ENCODE measurements around the gene PDE4B.

DNA sequence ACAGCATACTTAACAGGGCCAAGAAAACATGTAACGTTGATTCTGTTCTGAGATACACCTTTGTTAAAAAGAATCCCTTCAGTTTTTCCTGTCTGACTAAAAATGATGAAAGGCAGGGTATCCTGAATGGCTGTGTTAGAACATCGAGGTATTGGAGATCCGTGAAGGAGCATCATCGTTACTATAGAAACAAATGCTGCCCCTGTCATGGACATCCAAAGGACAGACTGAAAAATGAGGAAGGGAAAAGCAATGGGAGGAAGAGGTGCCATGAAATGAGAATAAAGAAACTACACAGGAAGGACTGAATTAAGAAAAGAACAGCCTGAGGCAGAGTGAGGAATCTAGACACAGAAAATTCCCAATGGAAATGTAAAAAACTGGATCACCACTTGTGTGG lies 257.9 kb downstream of the PDE4B start:
- TF ChIP-seq KDM1A (CRISPR knock-in tag; IDR thresholded peaks at IDR 0.05) (no peak), ZNF121 (CRISPR knock-in tag; IDR thresholded peaks at IDR 0.05) (no peak), SAP130 (CRISPR knock-in tag; IDR thresholded peaks at IDR 0.05; ENCODE audit: low read depth) (no peak), HDAC1 (CRISPR knock-in tag; IDR thresholded peaks at IDR 0.05) (no peak), PAX8 (CRISPR knock-in tag; IDR thresholded peaks at IDR 0.05; ENCODE audit: borderline replicate concordance) (no peak), SRF (IDR thresholded peaks at IDR 0.05; ENCODE audit: low read depth, low read length) (no peak), DNMT3B (CRISPR knock-in tag; conservative IDR thresholded peaks at IDR 0.05) (no peak)
- TF ChIP-seq, protein P1, sequence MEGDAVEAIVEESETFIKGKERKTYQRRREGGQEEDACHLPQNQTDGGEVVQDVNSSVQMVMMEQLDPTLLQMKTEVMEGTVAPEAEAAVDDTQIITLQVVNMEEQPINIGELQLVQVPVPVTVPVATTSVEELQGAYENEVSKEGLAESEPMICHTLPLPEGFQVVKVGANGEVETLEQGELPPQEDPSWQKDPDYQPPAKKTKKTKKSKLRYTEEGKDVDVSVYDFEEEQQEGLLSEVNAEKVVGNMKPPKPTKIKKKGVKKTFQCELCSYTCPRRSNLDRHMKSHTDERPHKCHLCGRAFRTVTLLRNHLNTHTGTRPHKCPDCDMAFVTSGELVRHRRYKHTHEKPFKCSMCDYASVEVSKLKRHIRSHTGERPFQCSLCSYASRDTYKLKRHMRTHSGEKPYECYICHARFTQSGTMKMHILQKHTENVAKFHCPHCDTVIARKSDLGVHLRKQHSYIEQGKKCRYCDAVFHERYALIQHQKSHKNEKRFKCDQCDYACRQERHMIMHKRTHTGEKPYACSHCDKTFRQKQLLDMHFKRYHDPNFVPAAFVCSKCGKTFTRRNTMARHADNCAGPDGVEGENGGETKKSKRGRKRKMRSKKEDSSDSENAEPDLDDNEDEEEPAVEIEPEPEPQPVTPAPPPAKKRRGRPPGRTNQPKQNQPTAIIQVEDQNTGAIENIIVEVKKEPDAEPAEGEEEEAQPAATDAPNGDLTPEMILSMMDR (CRISPR knock-in tag; IDR thresholded peaks at IDR 0.05) = no peak
- TF ChIP-seq, protein P2, sequence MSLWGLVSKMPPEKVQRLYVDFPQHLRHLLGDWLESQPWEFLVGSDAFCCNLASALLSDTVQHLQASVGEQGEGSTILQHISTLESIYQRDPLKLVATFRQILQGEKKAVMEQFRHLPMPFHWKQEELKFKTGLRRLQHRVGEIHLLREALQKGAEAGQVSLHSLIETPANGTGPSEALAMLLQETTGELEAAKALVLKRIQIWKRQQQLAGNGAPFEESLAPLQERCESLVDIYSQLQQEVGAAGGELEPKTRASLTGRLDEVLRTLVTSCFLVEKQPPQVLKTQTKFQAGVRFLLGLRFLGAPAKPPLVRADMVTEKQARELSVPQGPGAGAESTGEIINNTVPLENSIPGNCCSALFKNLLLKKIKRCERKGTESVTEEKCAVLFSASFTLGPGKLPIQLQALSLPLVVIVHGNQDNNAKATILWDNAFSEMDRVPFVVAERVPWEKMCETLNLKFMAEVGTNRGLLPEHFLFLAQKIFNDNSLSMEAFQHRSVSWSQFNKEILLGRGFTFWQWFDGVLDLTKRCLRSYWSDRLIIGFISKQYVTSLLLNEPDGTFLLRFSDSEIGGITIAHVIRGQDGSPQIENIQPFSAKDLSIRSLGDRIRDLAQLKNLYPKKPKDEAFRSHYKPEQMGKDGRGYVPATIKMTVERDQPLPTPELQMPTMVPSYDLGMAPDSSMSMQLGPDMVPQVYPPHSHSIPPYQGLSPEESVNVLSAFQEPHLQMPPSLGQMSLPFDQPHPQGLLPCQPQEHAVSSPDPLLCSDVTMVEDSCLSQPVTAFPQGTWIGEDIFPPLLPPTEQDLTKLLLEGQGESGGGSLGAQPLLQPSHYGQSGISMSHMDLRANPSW (CRISPR knock-in tag; IDR thresholded peaks at IDR 0.05; ENCODE audit: borderline replicate concordance) = no peak
- TF ChIP-seq, protein P3, sequence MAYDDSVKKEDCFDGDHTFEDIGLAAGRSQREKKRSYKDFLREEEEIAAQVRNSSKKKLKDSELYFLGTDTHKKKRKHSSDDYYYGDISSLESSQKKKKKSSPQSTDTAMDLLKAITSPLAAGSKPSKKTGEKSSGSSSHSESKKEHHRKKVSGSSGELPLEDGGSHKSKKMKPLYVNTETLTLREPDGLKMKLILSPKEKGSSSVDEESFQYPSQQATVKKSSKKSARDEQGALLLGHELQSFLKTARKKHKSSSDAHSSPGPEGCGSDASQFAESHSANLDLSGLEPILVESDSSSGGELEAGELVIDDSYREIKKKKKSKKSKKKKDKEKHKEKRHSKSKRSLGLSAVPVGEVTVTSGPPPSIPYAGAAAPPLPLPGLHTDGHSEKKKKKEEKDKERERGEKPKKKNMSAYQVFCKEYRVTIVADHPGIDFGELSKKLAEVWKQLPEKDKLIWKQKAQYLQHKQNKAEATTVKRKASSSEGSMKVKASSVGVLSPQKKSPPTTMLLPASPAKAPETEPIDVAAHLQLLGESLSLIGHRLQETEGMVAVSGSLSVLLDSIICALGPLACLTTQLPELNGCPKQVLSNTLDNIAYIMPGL (CRISPR knock-in tag; IDR thresholded peaks at IDR 0.05; ENCODE audit: borderline replicate concordance in 1 of 2, low read depth in 1 of 2) = no peak
- TF ChIP-seq, protein P4, sequence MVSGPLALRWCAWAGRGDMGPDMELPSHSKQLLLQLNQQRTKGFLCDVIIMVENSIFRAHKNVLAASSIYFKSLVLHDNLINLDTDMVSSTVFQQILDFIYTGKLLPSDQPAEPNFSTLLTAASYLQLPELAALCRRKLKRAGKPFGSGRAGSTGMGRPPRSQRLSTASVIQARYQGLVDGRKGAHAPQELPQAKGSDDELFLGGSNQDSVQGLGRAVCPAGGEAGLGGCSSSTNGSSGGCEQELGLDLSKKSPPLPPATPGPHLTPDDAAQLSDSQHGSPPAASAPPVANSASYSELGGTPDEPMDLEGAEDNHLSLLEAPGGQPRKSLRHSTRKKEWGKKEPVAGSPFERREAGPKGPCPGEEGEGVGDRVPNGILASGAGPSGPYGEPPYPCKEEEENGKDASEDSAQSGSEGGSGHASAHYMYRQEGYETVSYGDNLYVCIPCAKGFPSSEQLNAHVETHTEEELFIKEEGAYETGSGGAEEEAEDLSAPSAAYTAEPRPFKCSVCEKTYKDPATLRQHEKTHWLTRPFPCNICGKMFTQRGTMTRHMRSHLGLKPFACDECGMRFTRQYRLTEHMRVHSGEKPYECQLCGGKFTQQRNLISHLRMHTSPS (CRISPR knock-in tag; IDR thresholded peaks at IDR 0.05; ENCODE audit: low read depth) = no peak
- TF ChIP-seq, protein P5, sequence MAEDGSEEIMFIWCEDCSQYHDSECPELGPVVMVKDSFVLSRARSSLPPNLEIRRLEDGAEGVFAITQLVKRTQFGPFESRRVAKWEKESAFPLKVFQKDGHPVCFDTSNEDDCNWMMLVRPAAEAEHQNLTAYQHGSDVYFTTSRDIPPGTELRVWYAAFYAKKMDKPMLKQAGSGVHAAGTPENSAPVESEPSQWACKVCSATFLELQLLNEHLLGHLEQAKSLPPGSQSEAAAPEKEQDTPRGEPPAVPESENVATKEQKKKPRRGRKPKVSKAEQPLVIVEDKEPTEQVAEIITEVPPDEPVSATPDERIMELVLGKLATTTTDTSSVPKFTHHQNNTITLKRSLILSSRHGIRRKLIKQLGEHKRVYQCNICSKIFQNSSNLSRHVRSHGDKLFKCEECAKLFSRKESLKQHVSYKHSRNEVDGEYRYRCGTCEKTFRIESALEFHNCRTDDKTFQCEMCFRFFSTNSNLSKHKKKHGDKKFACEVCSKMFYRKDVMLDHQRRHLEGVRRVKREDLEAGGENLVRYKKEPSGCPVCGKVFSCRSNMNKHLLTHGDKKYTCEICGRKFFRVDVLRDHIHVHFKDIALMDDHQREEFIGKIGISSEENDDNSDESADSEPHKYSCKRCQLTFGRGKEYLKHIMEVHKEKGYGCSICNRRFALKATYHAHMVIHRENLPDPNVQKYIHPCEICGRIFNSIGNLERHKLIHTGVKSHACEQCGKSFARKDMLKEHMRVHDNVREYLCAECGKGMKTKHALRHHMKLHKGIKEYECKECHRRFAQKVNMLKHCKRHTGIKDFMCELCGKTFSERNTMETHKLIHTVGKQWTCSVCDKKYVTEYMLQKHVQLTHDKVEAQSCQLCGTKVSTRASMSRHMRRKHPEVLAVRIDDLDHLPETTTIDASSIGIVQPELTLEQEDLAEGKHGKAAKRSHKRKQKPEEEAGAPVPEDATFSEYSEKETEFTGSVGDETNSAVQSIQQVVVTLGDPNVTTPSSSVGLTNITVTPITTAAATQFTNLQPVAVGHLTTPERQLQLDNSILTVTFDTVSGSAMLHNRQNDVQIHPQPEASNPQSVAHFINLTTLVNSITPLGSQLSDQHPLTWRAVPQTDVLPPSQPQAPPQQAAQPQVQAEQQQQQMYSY (CRISPR knock-in tag; IDR thresholded peaks at IDR 0.05) = no peak

All from HepG2 (cell line).